Endothelial cell (in vitro differentiated cells): ENCODE measurements around the gene HHATL. TPM values are rescaled to one million over a fixed set of nuclear protein-coding genes. Genes with fewer than 3 reads are reported as not detected.

Experiments used
- DNase-seq: peaks from one replicate; pipeline ENCODE4 v3.0.0; 2021; ENCODE audit warnings: low spot score
- H3K27ac Mint-ChIP-seq: one replicate; pipeline ENCODE4 v1.8.0; 2021; ENCODE audit warnings: mixed read lengths, inconsistent platforms; ENCODE audit not compliant: unreplicated experiment
- H3K27me3 Mint-ChIP-seq: one replicate; pipeline ENCODE4 v1.8.0; 2021; ENCODE audit warnings: mild to moderate bottlenecking, moderate library complexity, mixed read lengths, inconsistent platforms; ENCODE audit not compliant: unreplicated experiment
- H3K36me3 Mint-ChIP-seq: one replicate; pipeline ENCODE4 v1.8.0; 2021; ENCODE audit warnings: mild to moderate bottlenecking, low read depth, mixed read lengths, inconsistent platforms; ENCODE audit not compliant: unreplicated experiment
- H3K4me1 Mint-ChIP-seq: one replicate; pipeline ENCODE4 v1.8.0; 2021; ENCODE audit warnings: mild to moderate bottlenecking, mixed read lengths, inconsistent platforms; ENCODE audit not compliant: unreplicated experiment
- H3K4me3 Mint-ChIP-seq: one replicate; pipeline ENCODE4 v1.8.0; 2021; ENCODE audit warnings: mild to moderate bottlenecking, mixed read lengths, inconsistent platforms; ENCODE audit not compliant: unreplicated experiment
- H3K9me3 Mint-ChIP-seq: one replicate; pipeline ENCODE4 v1.8.0; 2021; ENCODE audit warnings: mixed read lengths, inconsistent platforms; ENCODE audit not compliant: unreplicated experiment
- total RNA-seq: library from RNA; stranded (reverse); fragmentation: NEBNext Ultra II Directional; extraction: Animal tissue kit (Norgen Biotek cat#: 25700); gene quantifications from one replicate; pipeline ENCODE4 v1.2.1, GENCODE V29; 2021; ENCODE audit not compliant: unreplicated experiment
- TF ChIP-seq, protein P1 (sequence below): fragments of 200-600 bp; sonication (generic); IDR thresholded peaks from one replicate; pipeline ENCODE4 v1.5.0; 2021; ENCODE audit warnings: antibody characterized with exemption; ENCODE audit not compliant: unreplicated experiment

HHATL gene
- total RNA-seq, 1 donor from 2014 or later = not detected

DNA sequence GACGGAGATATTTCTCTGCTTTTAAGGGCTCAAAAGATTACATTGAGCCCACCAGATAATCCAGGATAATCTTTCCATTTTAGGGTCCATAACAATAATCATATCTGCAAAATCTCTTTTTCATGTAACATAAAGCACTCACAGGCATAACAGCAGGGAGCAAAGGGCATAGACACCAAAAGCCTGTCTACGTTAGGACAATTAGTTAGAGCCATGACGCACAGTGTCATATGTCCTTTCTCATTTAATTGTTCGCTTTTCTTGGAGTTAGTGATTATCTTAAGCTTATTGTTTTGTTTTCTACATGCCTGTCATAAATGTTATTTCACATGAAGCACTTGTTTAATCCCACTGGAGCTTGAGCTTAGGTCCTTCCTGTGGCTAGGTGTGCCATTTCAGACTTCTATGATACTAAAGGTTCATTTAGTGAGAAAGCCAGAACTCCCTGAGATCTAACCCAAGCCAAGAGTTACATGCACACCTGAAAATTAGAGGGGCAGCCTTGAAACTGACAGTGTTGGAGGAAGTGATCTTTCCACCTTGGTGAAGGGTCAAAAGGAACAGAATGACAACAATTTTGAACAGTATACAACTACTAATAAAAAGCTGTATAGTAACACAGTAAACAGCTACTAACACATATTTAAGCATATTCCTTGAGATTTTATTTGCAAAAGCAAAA lies 11.7 kb upstream of the HHATL start:
- no peak for DNase-seq
- H3K36me3 Mint-ChIP-seq = no peaks in the 10 kb centered on the region
- H3K9me3 Mint-ChIP-seq = no peaks in the 10 kb centered on the region
- TF ChIP-seq, protein P1, sequence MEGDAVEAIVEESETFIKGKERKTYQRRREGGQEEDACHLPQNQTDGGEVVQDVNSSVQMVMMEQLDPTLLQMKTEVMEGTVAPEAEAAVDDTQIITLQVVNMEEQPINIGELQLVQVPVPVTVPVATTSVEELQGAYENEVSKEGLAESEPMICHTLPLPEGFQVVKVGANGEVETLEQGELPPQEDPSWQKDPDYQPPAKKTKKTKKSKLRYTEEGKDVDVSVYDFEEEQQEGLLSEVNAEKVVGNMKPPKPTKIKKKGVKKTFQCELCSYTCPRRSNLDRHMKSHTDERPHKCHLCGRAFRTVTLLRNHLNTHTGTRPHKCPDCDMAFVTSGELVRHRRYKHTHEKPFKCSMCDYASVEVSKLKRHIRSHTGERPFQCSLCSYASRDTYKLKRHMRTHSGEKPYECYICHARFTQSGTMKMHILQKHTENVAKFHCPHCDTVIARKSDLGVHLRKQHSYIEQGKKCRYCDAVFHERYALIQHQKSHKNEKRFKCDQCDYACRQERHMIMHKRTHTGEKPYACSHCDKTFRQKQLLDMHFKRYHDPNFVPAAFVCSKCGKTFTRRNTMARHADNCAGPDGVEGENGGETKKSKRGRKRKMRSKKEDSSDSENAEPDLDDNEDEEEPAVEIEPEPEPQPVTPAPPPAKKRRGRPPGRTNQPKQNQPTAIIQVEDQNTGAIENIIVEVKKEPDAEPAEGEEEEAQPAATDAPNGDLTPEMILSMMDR = no peak
- H3K27me3 Mint-ChIP-seq = peaks cover 3% of the 10 kb centered on the region
- no peak overlapping the region for H3K27ac Mint-ChIP-seq
- H3K4me1 Mint-ChIP-seq = no peaks in the 10 kb centered on the region
- no peak overlapping the region for H3K4me3 Mint-ChIP-seq

DNA sequence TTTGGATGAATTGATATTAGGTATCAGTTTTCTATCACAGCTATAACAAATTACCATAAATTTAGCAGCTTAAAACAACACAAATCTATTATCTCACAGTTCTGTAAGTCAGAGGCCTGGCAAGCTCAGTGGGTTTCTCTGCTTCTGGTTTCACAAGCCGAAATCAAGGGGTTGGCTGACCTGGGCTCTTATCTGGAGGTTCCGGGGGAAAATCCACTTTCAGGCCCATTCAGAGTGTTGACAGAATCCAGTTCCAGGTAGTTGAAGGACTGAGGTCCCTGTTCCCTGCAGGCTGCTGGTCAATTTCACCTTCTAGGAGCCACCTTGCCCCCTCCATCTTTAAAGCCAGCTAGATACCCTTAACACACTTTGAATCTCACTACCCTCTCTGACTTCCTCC lies 11.1 kb upstream of the HHATL start:
- Mint-ChIP-seq H3K27me3 (peaks cover 3% of the 10 kb centered on the region), H3K4me3 (no peak overlapping the region), H3K27ac (no peak overlapping the region), H3K4me1 (no peaks in the 10 kb centered on the region), H3K36me3 (no peaks in the 10 kb centered on the region), H3K9me3 (no peaks in the 10 kb centered on the region)
- no peak for DNase-seq
- TF ChIP-seq, protein P1 = no peak

DNA sequence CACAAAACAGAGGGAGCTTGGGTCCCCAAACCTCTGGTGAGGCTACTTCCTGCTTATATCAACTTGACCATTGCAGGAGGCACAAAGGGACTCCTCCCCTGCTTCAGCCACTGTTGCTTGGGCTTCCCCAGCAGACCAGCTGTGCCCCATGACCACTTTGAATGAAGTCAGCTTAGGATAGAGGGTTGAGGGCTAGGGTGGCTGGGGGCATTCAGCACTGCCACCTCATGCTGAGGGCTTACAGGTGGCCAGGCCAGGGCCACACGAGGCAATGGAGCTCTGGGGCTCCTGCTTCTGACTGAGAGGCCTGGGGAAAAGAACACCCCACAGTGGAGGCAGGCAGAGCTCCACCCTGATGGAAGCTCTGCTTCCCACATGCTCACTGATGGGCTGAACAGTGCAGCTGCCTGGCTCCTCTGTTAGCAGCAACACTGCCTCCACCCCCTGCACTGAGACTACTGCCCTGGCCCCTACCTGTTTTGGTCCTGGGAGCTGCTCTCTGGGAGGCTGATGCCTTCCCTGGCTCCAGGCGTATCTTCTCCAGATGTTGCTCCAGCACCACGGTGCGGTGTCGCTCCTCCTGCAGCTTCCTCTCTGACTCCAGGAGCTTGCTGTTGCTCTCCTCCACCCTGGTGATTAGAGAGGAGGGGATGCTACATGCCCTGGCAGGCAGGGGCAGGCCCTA lies 10.2 kb upstream of the HHATL start:
- H3K27me3 Mint-ChIP-seq = peaks cover 3% of the 10 kb centered on the region
- DNase-seq = no peak
- no peaks in the 10 kb centered on the region for H3K4me1 Mint-ChIP-seq
- no peak overlapping the region for H3K4me3 Mint-ChIP-seq
- TF ChIP-seq, protein P1 = no peak
- no peaks in the 10 kb centered on the region for H3K36me3 Mint-ChIP-seq
- no peak overlapping the region for H3K27ac Mint-ChIP-seq
- no peaks in the 10 kb centered on the region for H3K9me3 Mint-ChIP-seq

DNA sequence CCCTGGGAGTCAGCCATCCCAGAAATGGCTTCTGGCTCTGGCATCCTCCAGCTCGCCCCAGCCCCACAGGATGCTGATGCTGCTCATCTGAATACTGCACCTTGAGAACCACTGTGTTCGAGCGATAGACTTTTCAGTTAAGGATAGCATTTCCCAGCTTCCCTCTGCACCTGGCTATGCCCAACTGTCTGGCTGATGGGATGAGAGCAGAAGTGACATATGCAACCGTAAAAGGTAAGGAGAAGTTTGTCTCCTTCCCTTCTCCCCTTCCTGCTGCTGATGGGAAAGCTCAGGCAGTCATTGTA lies 9.7 kb upstream of the HHATL start:
- TF ChIP-seq, protein P1 = no peak
- Mint-ChIP-seq H3K36me3 (no peaks in the 10 kb centered on the region), H3K27me3 (peaks cover 3% of the 10 kb centered on the region), H3K9me3 (no peaks in the 10 kb centered on the region), H3K27ac (no peak overlapping the region), H3K4me3 (no peak overlapping the region), H3K4me1 (no peaks in the 10 kb centered on the region)
- DNase-seq = no peak

DNA sequence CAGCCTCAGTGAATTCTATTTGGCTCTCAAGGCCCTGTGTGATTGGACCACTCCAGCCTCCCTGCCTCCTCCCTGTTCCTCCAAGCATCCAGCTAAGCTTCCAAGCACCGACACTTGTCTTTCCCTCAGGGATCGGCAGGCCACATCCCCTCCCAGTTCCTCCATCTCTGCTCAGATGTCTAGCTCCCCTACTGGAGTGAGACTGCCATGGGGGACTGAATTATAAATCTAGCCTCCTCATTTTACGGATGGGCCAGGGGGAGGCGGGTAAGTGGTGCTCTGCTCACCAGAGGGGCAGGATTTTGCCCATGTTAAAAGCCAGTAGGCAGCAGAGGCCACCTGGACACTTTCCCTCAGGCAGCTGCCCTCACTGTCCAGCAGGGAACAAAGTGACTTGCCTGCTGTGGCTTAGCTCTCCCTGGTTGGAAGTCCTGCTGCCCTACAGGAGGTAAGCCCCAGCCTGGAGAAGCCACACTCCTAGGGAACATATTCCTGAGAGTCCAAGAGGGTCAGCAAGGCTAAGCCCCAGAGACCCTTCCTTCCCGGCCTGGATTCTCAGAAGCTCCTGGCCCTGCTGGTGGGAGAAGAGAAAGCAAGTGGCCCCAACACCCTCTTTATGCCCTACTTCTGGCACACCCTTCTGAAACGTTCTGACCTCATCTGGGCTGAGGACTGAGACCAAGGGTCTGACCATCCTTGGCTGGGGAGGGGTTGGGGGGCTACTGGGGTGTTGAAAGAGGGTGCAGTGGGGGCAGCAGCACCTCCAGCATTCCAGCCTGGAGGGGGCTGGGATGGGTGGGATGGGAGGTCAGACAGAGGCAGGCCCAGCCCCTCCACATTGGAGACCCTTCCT lies 9.1 kb upstream of the HHATL start:
- Mint-ChIP-seq H3K36me3 (no peaks in the 10 kb centered on the region), H3K4me1 (no peaks in the 10 kb centered on the region), H3K27ac (no peak overlapping the region), H3K9me3 (no peaks in the 10 kb centered on the region), H3K4me3 (no peak overlapping the region), H3K27me3 (peaks cover 3% of the 10 kb centered on the region)
- DNase-seq = no peak
- TF ChIP-seq, protein P1 = peak; percentile 24
